NOMO-1 (cell line): ENCODE data around the gene KL.

Experiments
- DNase-seq, 2 experiments: peaks; one replicate each; lab custom pipeline; 2025; ENCODE audit not compliant: unreplicated experiment in 2 of 2; lab: John Stamatoyannopoulos, UW

The KL gene

DNA sequence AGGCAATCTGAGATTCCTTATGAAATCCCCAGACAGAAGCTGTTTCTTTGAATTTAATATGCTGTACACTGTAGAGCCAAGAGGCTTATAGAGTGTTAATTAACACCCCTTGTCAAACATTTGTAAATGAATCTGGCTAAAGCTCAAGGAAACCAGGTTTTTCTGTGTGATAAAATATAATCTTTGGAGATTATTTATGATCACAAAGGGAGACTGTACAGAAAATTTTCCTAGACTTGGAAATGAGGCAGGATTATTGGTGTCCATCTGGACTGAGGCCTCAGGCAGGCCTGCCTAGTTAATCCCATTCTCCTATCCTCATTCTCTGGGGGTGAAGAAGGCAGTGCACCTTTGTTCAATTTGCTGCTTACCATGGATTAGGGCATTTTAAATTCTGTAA, 17.8 kb downstream of the KL start:
- no peak for DNase-seq

DNA sequence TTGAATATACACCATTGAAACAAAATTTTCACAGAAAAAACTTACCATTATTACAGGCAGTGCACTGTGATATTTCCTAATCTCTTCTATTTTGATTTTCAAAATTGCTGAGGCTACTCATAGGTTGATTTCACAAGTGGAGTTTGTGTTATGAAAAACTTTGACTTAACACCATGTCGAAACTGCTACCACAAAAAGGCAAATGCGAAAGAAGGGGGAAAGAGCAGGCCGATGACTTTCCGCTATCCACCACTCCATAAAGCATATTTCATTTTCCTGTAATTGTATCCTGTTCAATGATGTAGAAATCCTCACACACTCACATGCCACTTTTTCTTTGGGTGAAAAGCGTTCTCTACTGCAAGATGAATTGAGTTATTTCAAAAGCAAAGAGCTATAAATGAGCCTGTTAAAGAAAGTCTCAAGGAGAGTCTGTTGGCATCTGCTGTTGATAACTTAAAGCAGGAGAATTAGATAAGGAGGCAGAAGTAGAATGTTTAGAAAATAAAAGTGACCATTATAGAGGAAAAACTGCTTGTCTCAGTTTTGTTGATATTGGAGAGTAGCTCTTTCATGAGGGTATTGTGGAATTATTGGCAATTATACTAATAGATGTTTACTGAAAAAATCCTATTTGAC, 18.8 kb downstream of the KL start:
- peak; percentile 78 to 93 for DNase-seq

DNA sequence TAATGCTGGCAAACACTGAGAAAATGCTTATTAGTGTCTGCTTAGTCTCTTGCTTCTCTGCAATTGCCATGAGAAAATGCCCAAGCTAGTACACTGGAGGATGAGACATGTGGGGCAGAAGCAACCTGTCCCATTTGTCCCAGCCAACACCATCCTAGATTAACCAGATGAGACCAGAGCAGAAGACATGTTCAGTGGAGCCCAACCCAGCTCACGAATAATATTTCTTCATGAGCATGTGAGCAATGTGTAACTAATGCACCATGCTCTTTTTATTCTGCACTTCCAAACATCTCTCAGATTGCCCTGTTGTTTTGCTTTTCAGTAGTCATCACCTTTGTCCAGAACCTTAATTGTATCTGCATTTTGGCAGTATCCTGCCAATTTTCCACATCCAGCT, 21.4 kb downstream of the KL start:
- DNase-seq: no peak

DNA sequence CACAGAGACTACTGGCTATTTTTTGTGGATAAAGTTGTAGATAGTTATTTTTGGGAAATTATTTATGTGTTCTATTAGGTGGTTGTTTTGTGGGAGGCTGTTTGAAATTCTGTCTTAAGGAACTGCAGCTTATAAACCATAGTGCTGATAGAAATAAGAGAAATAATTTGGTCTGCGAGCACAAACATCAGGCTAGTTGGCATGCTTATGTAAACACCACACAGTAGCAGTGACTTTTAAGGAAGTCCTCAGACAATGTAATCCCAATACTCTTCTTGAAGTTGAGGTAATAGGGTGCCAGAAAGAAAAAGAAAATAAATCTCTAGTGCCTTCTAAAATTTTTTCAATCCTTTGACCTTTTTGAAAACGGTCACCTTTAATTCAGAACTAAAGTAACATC, 23.9 kb downstream of the KL start:
- no peak for DNase-seq

DNA sequence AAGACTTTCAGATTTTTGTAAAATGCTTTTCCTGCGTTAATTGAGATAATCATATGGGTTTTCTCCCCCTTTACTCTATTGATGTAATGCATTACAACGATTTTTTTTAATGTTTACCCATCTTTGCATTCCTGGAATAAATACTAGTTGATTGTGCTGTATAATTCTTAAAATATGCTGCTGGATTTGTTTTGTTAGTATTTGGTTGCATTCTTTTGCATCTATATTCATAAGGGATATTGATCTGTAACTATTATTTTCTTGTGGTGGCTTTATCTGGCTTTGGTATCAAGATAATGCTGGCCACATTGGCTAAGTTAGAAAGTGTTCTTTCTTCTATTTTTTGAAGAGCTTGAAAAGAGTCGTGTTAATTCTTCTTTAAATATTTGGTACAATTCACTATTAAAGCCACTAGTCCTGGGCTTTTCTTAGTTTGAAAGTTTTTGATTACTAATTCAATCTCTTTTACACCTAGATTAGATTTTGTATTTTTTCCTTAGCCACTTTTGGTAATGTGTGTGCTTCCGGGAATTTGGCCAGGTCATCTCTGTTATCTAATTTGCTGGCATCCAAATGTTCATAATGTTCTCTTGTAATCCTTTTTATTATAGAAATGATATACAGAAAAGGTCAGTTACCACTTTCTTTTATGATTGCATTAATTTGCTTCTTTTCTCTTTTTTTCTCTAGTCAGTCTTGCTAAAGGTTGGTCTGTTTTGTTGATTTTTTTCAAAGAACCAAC, 29.8 kb downstream of the KL start:
- DNase-seq: no peak

DNA sequence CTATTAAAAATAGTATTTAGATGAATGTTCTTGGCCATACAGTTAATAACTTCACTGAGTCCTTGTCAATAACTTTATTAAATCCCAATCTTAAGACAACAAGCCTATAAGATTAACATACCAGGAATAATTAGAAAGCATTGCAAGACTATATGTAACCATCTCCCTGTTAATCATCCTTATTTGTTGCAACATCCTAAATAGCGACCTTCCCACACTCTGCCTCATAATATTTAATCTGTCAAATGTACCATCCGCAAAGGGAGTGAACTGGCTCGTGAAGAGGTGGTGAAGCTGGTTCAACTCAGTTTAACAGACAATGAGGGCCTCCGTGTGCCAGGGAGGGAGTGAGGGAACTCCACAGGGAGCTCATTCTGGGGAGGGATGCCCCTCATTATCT, 33.9 kb downstream of the KL start:
- no peak for DNase-seq

DNA sequence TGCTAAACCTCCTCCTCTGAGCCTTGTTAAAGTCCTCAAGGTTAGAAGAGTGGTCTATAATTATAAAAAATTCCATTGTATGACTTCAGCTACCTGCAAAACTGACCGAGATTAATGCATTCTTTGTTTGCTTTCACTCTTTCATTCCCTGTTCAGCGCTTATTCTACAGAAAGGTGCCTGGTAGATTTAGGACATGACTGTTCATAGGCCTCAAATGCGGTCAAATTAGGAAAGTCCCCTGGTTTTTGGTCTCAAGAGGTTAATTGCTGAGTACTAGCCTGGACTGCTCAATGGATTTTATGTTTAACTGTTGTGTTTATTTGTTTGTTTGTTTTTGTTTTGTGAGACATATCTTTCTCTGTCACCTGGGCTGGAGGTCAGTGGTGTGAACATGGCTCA, 35.4 kb downstream of the KL start:
- DNase-seq: no peak

DNA sequence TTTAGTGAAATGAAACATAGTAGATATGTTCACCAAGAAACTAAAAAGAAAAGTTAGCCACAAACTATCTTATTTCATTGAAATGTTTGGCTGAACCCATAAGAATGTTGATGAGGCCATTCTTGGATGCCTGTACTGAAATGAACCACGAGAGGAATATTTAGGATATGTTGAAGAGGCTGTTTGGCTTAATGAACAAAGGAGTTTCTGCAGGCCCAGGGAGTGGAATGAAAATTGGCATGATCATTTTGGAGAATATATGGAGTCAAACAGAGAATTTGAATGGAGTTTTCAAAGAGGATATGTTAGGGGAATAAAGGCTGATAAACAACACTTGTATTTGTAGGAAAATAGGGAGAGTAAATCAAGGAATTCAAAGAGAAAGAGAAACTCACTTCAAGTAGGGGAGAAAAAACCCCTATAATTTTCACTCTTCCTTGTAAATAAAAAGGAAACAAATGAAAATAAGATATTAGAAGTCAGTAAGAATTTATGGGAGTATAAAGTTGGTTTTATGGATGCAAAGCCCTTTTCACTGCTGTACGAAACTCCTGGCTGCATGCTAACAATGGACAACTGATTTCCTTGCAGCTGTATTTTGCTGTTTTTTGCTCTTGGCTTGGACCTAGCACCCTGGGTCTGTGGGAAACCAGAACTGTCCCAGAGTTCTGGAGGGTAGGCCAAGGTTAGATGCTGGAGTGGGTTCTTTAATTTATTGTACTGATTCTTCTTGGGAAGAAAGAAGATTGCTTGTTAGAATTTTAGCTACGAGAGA, 36.5 kb downstream of the KL start:
- DNase-seq: no peak

DNA sequence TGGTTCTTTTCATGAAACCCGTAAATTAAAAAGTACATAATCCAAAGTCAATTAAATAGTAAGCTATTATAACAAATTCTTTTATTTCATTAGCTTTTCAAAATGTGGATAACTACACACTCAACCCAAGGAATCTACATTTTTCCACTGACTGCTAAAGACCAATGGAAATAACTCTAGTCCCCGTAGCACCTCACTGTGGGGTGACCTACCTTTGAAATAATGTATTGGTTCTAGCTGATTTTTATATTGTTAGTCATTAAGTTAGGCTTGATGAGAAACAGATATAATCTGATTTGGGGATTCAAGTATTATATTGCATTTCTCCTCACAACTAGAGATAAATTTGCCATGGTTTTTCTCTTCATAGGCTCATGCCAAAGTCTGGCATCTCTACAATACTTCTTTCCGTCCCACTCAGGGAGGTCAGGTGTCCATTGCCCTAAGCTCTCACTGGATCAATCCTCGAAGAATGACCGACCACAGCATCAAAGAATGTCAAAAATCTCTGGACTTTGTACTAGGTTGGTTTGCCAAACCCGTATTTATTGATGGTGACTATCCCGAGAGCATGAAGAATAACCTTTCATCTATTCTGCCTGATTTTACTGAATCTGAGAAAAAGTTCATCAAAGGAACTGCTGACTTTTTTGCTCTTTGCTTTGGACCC, 37.3 kb downstream of the KL start:
- DNase-seq: no peak

DNA sequence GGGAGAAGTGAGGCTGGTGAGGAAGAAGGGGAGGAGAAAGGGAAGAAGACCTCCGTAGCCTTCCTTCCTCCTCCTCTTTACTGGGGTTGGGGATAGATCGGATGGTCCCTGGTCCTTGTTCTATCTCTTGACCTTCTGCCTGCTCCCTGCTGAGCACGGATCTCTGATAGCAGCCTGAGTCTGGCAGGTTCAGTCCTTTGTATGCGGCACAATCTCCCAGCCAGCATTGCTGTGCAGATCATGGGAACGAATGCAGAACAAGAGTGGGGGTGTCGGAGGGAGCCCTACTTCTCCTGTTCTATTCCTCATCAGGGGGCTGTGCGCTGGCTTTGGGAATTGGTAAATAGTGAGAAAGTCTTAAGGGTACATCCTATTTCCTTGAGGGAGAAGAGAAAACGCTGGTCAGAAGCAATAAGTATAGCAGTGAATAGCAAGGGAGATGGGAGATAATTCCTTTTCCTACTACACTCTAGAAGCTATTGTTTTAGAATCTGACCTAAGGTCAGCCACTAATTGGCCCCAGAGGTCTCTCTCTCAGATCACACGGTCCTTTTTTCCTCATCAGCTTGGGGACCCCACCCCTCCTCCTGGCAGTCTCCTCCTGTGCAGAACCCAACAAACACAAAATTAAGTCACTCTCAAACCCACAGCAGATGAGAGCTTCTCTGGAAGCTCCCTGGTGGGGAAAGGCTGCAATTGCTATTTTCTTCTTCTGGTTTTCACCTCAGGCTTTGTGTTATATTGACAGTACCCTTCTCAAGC, 41.0 kb downstream of the KL start:
- DNase-seq: no peak

DNA sequence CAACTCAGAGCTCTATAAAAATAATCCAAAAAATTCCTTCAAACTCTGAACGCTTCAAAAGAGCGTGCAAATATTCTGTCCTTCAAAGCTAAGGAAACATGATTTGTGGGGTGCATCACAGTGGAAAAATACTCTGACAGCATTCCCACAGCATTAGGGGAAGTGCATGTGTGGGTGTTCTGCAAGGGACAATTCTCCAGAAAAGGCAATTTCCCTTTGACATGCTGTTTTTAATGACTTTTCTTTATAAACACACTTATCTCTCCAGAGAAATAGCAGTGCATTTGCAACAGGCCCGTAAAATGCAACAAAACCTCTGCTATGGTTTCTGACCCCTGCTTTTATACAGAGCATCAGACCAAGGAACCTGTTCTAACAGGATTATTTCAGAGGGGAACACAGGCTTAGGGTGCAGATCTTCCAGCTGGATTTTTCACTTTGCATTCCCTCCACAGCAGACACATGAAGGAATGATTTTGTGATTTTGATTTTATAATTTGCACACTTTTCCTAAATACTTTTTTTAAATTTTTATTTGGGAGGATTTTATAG, 42.6 kb downstream of the KL start:
- no peak for DNase-seq

DNA sequence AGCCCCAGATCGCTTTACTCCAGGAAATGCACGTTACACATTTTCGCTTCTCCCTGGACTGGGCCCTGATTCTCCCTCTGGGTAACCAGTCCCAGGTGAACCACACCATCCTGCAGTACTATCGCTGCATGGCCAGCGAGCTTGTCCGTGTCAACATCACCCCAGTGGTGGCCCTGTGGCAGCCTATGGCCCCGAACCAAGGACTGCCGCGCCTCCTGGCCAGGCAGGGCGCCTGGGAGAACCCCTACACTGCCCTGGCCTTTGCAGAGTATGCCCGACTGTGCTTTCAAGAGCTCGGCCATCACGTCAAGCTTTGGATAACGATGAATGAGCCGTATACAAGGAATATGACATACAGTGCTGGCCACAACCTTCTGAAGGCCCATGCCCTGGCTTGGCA, 44.6 kb downstream of the KL start:
- no peak for DNase-seq

DNA sequence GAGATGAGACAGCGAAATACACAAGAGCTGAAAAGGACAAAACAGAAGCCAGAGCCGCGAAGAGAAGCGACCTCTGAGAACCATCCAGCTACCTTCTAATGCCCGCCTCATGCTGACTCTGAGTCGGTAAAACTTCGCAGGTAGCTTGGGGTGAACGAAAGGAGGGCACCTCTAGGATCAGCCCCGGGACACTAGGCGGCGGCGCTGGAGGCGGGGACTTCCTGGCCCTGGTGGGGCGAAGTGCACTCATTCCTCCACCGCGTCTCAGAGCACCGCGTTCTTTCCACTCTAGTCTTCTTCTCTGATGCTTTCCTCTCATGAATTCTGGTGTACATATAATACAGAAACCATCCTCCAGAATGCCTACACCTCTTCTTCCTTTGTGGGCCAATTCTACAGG, 50.1 kb downstream of the KL start:
- no peak for DNase-seq

DNA sequence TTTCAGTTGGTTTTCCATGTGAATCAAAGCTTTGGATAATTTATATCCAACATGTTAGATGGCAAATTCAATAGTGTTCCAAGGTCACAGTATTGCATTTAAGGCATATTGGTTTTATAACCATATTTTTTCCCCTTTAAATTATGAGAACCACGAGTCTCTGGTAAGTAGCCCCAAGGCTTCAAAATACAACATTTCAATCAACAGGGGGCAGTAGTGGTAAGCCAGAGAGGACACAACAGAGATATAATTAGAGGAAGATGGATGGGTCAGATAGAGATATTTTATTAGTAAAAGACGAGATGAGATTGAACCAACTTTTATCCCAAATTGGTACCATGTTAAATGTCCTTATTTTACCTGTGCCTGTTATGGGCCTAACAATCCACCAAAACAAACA, 53.1 kb downstream of the KL start:
- DNase-seq: no peak

DNA sequence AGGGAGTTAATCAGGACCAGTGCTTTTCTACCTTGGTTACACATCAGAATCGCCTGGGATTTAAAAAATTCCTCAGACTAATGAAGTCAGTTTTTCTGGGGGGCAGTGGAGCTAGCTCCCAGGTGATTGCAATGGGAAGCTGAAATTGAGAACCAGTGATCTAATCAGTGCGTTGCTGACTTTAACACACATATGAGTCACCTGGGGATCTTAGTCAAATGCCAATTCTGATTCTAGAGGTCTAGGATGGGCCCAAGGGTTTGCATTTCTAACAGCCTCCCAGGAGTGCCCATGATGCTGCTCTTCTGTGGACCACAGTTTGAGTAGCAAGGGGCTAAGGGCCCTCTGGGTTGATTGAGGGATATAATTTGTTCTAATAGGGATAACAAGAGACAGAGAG, 54.5 kb downstream of the KL start:
- no peak for DNase-seq

DNA sequence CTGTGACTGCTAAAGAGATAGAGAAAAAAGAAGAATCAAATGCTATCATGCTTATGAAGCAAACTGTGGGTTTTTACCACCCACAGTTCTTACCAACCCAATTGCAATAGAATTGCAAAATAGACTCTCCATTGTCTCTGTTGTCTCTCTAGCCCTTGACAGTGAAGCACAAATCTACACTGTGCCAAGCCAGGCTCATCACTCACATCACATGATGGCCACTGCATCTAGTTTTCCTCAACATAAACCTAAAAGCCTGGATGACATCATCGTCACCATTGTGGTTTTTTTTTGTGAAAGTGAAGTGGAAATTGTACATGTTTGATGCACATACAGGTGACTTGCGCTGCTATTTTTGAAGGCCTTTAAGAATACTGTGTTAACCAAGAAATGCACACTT, 56.1 kb downstream of the KL start:
- no peak for DNase-seq

DNA sequence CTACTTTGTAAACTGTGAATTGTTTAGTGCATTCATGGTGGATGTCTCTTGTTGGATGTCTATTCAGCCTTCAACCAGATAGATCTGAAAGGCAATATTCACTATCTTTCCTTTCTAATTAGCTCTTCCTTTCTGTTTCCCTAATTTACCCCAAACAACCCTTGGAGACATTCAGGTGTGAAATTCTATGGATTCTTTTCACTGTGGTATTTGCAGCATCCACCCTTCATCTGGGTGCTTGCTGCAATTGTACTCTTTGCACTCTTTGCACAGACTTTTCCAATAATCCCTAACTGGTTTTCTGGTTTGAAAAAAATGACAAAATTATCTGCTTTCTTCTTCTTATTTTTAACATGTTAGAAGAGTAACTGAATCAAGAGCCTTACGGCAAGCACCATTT, 56.5 kb downstream of the KL start:
- no peak for DNase-seq

DNA sequence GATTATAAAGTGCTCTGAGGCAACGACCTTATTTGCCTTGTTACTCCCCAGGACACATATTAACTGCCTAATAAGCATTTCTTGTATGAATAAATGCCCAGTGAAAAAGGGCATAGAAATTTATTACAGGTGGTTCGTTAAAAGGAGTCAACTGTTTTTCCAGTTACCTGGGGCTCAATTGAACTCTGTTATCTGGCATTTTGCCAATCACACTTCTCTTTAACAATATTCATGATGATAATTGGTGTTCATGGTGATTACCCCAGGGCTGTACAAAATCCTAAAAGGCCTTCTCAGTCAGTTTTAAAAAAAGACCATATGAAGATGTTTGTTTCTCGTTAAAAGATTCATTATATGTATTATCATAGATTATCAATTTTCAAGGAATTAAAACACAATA, 57.1 kb downstream of the KL start:
- no peak for DNase-seq

DNA sequence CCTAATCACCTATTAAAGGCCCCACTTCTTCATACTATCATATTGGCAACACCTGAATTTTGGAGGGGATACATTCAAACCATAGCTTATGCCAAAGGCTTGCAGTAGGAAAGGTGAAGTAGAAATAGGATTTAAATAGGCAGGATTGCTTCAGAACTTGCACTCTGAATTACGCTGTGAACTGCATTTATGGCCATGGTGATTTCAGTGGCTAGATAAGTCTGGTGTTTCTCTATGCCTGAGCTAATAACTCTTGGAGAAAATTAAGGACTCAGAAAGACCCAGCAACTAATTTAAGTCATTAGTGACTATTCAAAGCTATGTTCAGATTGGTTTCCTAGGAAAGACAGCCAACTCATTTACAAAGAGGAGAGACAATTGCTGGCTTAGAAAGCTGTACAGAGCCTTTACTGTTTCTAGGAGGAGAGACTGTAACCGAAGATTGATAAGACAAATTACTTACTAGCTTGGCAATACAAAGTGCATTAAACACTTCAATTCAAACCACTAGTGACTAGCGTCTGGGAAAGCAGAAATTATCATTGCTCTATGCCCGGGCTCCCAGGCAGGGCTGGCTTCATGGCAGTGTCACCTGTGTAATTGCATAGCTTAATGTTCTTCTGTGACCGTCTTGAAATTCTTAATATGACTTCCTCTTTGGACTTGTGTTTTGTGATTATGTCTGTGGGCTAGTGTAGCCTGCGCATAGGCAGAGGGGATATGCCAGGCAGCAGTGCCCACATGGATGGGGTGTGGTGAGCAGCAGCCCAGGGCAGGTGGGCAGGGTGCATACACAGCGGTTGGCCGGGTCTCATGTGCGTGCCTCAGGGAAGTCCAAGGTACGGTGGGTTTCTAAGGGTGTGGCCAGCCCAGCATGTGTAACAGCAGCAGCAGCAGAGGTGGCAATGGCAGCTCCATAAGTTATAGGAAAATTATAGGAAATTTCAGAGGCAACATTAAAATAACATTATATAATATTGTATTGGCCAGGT, 60.1 kb downstream of the KL start:
- no peak for DNase-seq
